HepG2 (cell line): ENCODE results near the gene ETS2. TPM values are rescaled to one million over a fixed set of nuclear protein-coding genes. Genes with fewer than 3 reads are reported as not detected.

Experiments
- ASH2L ChIP-seq: fragments of 300-600, 200-600 bp; sonication (generic); IDR thresholded peaks from 2 replicates; pipeline ENCODE4 v1.7.0; 2017; ENCODE audit warnings: low read depth, mild to moderate bottlenecking, moderate library complexity, mixed read lengths, low read length; ENCODE audit not compliant: insufficient read length
- BCL6 ChIP-seq: IDR thresholded peaks from 2 replicates; pipeline ENCODE4 v1.6.1; 2016; ENCODE audit warnings: missing genetic modification reagents, missing compliant biosample characterization
- CBX5 ChIP-seq: sonication (generic); formaldehyde crosslinking; IDR thresholded peaks from 2 replicates; pipeline ENCODE4 v1.4.0; 2020; ENCODE audit warnings: missing genetic modification reagents, borderline replicate concordance
- CTCF ChIP-seq: sonication (generic); formaldehyde crosslinking; IDR thresholded peaks from 2 replicates; pipeline ENCODE4 v1.5.0; 2020; ENCODE audit warnings: mild to moderate bottlenecking, missing genetic modification reagents, moderate library complexity
- DNMT3B ChIP-seq: conservative IDR thresholded peaks from 2 replicates; pipeline ENCODE4 v1.6.1; 2016; ENCODE audit warnings: missing biosample characterization, control low read depth
- ELF4 ChIP-seq: sonication (generic); formaldehyde crosslinking; IDR thresholded peaks from 2 replicates; pipeline ENCODE4 v1.5.0; 2020; ENCODE audit warnings: missing genetic modification reagents, mild to moderate bottlenecking, moderate library complexity, borderline replicate concordance
- JUND ChIP-seq: sonication (generic); formaldehyde crosslinking; IDR thresholded peaks from 2 replicates; pipeline ENCODE4 v1.8.0; 2022; ENCODE audit warnings: mild to moderate bottlenecking, missing genetic modification reagents
- MIXL1 ChIP-seq: IDR thresholded peaks from 2 replicates; pipeline ENCODE4 v1.6.1; 2016
- PBX2 ChIP-seq: IDR thresholded peaks from 2 replicates; pipeline ENCODE4 v1.6.1; 2016; ENCODE audit warnings: control low read depth
- ZFP1 ChIP-seq: IDR thresholded peaks from 2 replicates; pipeline ENCODE4 v1.6.1; 2016
- ZNF574 ChIP-seq: sonication (generic); formaldehyde crosslinking; IDR thresholded peaks from 2 replicates; pipeline ENCODE4 v1.4.0; 2020; ENCODE audit warnings: missing genetic modification reagents
- polyA plus RNA-seq, 8 experiments: library from polyadenylated mRNA; depleted of rRNA in 3 of 8; stranded (reverse) in 7 of 8; unstranded in 1 of 8; fragments of >200 nt; fragmentation: Illumina TruSeq in 4 of 8; extraction: Trizol in 4 of 8; gene quantifications; 2 replicates each; pipeline versions ENCODE4 v1.2.1 to v1.2.3, GENCODE V29; 2011 to 2016; ENCODE audit warnings: low read depth in 4 of 8, missing spikeins in 1 of 8, mixed read lengths in 1 of 8; ENCODE audit not compliant: insufficient read depth in 1 of 8
- total RNA-seq, 5 experiments: library from RNA; depleted of rRNA; stranded (reverse); fragments of >200 nt; fragmentation: Illumina TruSeq; extraction: Trizol; gene quantifications; 2 replicates each; pipeline ENCODE4 v1.2.3, GENCODE V29; 2016; ENCODE audit warnings: low read depth in 1 of 5
- TF ChIP-seq, protein P1 (sequence below): sonication (generic); formaldehyde crosslinking; IDR thresholded peaks from 2 replicates; pipeline ENCODE4 v1.9.0; 2021; ENCODE audit warnings: missing genetic modification reagents, mild to moderate bottlenecking, borderline replicate concordance
- TF ChIP-seq, protein P2 (sequence below): sonication (generic); formaldehyde crosslinking; IDR thresholded peaks from 2 replicates; pipeline ENCODE4 v1.4.0; 2020; ENCODE audit warnings: mild to moderate bottlenecking, missing genetic modification reagents, borderline replicate concordance
- TF ChIP-seq, protein P3 (sequence below): sonication (generic); formaldehyde crosslinking; IDR thresholded peaks from 2 replicates; pipeline ENCODE4 v1.4.0; 2020; ENCODE audit warnings: missing genetic modification reagents

Gene ETS2
- total and polyA plus RNA-seq, 2 of the 13 experiments (the other 11 are each of a cell fraction or from before 2014, with no cell fraction given), result 24.6 to 64.4 TPM

- TF ChIP-seq BCL6 (peak; percentile 84), MIXL1 (CRISPR knock-in tag) (peak; percentile 66), ELF4 (no peak), ZFP1 (0 out of 2 replicates have a peak, but pooled peaks have one; percentile 42), ZNF574 (peak; percentile 71), CTCF (CRISPR knock-in tag) (0 out of 2 replicates have a peak, but pooled peaks have one; percentile 11), DNMT3B (0 out of 2 replicates have a peak, but pooled peaks have one; percentile 55), CBX5 (CRISPR knock-in tag) (peak; percentile 59; the same call in 1 of the 2 replicates), PBX2 (CRISPR knock-in tag) (no peak; the same call in 1 of the 2 replicates), JUND (CRISPR knock-in tag) (peak; percentile 54; the same call in 1 of the 2 replicates), ASH2L (peak; percentile 92)
- TF ChIP-seq, protein P1, sequence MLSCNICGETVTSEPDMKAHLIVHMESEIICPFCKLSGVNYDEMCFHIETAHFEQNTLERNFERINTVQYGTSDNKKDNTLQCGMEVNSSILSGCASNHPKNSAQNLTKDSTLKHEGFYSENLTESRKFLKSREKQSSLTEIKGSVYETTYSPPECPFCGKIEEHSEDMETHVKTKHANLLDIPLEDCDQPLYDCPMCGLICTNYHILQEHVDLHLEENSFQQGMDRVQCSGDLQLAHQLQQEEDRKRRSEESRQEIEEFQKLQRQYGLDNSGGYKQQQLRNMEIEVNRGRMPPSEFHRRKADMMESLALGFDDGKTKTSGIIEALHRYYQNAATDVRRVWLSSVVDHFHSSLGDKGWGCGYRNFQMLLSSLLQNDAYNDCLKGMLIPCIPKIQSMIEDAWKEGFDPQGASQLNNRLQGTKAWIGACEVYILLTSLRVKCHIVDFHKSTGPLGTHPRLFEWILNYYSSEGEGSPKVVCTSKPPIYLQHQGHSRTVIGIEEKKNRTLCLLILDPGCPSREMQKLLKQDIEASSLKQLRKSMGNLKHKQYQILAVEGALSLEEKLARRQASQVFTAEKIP (CRISPR knock-in tag), result no peak
- TF ChIP-seq, protein P2, sequence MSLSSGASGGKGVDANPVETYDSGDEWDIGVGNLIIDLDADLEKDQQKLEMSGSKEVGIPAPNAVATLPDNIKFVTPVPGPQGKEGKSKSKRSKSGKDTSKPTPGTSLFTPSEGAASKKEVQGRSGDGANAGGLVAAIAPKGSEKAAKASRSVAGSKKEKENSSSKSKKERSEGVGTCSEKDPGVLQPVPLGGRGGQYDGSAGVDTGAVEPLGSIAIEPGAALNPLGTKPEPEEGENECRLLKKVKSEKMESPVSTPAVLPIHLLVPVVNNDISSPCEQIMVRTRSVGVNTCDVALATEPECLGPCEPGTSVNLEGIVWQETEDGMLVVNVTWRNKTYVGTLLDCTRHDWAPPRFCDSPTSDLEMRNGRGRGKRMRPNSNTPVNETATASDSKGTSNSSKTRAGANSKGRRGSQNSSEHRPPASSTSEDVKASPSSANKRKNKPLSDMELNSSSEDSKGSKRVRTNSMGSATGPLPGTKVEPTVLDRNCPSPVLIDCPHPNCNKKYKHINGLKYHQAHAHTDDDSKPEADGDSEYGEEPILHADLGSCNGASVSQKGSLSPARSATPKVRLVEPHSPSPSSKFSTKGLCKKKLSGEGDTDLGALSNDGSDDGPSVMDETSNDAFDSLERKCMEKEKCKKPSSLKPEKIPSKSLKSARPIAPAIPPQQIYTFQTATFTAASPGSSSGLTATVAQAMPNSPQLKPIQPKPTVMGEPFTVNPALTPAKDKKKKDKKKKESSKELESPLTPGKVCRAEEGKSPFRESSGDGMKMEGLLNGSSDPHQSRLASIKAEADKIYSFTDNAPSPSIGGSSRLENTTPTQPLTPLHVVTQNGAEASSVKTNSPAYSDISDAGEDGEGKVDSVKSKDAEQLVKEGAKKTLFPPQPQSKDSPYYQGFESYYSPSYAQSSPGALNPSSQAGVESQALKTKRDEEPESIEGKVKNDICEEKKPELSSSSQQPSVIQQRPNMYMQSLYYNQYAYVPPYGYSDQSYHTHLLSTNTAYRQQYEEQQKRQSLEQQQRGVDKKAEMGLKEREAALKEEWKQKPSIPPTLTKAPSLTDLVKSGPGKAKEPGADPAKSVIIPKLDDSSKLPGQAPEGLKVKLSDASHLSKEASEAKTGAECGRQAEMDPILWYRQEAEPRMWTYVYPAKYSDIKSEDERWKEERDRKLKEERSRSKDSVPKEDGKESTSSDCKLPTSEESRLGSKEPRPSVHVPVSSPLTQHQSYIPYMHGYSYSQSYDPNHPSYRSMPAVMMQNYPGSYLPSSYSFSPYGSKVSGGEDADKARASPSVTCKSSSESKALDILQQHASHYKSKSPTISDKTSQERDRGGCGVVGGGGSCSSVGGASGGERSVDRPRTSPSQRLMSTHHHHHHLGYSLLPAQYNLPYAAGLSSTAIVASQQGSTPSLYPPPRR, result peak; percentile 82; the same call in 1 of the 2 replicates
- TF ChIP-seq, protein P3, sequence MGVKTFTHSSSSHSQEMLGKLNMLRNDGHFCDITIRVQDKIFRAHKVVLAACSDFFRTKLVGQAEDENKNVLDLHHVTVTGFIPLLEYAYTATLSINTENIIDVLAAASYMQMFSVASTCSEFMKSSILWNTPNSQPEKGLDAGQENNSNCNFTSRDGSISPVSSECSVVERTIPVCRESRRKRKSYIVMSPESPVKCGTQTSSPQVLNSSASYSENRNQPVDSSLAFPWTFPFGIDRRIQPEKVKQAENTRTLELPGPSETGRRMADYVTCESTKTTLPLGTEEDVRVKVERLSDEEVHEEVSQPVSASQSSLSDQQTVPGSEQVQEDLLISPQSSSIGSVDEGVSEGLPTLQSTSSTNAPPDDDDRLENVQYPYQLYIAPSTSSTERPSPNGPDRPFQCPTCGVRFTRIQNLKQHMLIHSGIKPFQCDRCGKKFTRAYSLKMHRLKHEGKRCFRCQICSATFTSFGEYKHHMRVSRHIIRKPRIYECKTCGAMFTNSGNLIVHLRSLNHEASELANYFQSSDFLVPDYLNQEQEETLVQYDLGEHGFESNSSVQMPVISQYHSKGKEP (CRISPR knock-in tag), result no peak
Measured at GRCh38 chr21:38824124-38824822, 18.5 kb downstream of the ETS2 start (continued).
